AG10803 (cell line): ENCODE measurements around the gene BRF1.

Source experiments
- DNase-seq: peaks from one replicate; pipeline ENCODE4 v3.0.0; 2010; ENCODE audit warnings: low read depth
- H3K4me3 ChIP-seq: 2 replicates; pipeline ENCODE4 v1.5.1; 2011; ENCODE audit warnings: mild to moderate bottlenecking, low read length, control low read depth
- CTCF ChIP-seq: conservative IDR thresholded peaks from 2 replicates; pipeline ENCODE4 v1.5.1; 2011; ENCODE audit warnings: mild to moderate bottlenecking, low read length, control low read depth, inconsistent platforms

Gene BRF1

DNA sequence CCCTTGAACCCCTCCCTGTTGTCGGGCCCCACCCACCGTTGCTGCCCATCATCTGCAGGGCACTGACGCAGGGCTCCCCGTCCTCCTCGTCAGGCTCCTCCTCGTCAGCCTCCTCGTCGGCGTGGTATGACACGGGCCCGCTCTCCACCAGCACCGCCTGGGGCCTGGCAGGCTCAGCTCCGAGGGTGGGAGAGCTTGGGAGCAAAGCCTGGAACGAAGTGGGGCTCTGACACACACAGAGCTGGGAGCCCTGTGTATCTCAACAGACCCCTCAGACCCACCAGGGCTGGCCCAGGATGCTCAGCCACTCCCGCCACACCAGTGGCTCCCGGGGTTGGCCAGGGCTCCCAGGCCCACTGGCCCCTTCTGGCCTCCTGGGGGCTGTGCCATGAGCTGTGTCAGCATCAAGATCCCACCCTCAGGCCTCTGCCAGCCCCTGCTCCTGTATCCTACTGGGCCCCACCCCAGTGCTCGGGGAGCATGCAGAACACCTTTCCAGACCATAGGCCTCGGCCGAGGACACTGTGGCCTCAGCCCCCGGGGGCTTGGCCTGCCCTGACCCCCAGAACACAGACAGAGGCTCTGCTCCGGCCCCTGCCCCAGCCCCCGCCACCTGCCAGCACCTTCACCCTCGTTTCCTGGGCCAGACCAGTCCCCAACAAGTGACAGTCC lies 89.6 kb downstream of the BRF1 start:
- no peak overlapping the region for H3K4me3 ChIP-seq
- no peak for TF ChIP-seq CTCF
- DNase-seq = no peak

DNA sequence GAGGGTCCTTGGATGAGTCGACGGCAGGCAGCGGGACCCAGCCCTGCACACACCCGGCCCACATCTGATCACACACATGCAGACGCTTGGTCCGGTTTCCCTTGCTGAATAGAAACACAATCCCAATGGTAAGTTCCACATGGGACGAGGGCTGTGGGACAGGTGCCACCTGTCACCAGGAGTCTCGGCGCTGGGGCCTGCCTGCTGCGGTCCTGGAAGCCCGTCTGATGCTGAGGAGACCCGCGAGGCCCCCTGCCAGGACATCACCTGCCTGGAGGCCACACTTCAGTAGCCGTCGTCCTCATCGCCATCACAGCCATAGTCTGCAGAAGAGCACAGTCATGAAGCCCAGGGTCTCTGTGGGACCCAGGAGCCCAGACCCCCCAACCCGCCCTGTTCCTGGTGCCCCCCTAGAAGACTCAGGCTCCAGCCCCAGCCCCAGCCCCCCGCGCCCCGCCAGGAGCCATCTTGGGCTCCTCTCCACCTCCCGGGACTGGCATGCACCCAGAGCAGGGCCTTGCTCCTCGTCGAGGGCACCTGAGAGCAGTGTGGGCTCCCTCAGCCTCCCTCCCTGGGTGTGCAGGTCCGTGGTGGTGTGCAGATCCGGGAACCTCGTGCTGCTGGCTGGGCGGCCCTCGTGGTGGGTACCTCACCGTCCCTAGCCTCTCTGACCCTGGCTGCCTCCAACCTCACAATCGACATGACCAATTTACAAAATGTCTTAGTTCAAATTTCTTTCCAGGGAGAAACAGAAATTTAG lies 90.4 kb downstream of the BRF1 start:
- no peak for TF ChIP-seq CTCF
- H3K4me3 ChIP-seq = no peak overlapping the region
- DNase-seq = no peak

DNA sequence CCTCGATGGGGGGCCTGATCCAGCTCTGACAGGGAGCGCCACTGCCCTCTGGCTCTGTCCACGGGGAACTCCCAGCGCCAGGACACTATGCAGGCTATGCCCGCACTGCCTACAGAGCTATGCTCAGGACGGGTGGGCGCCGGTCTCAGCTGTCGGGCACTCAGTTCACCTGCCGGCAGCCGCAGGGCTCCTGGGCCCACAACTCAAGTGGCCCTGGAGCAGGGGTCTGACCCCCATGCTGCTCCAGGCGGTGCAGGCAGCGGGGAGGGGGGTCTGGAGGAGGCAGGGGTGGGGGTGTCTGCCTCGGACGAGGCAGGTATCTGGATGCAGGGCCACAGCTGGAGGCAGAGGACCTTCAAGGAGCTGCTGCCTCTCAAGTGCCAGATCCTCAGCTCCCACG lies 91.2 kb downstream of the BRF1 start:
- DNase-seq = no peak
- no peak for TF ChIP-seq CTCF
- H3K4me3 ChIP-seq = no peak overlapping the region

- DNase-seq = no peak
- TF ChIP-seq CTCF = no peak
- H3K4me3 ChIP-seq = no peak overlapping the region
Measured at GRCh38 chr14:105209091-105209490, 91.7 kb downstream of the BRF1 start.

DNA sequence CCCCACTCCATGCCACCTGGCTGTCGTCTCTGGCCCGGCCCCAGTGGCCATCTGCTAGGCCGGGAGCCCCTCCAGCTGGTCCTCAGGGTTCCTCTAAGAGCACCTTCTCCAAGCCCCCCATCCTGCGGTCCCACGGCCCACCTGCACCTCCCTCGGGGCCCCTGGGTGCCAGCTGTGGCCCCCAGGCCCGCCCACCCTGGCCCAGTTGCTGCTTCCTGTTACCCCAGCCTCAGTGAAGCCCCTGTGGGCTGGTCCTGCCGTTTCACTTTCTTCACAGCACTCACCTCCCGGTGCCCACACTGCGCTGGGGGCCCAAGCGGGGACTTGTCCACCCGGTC lies 92.1 kb downstream of the BRF1 start:
- no peak for TF ChIP-seq CTCF

GRCh38 chr14:105207996-105208737 lies 92.6 kb downstream of the BRF1 start:
- no peak for TF ChIP-seq CTCF
- DNase-seq = no peak
- H3K4me3 ChIP-seq = no peak overlapping the region

More for the DNA sequence above, 92.1 kb downstream of the BRF1 start:
- H3K4me3 ChIP-seq = no peak overlapping the region
- DNase-seq = no peak
